Fibroblast of villous mesenchyme (primary cell): ENCODE data around the gene ACOX3. TPM values are rescaled to one million over a fixed set of nuclear protein-coding genes. Genes with fewer than 3 reads are reported as not detected.

Source experiments
- DNase-seq: peaks from one replicate; pipeline ENCODE4 v3.0.0-alpha.2; 2010; ENCODE audit warnings: low read depth
- H3K4me3 ChIP-seq: 2 replicates; pipeline ENCODE4 v1.5.1; 2011; ENCODE audit warnings: low read depth, mild to moderate bottlenecking, low read length
- CTCF ChIP-seq: IDR thresholded peaks from 2 replicates; pipeline ENCODE4 v1.5.1; 2012; ENCODE audit warnings: low read depth, mild to moderate bottlenecking, low read length; ENCODE audit not compliant: insufficient read depth
- total RNA-seq: library from RNA; depleted of rRNA; stranded (reverse); fragments of >200 nt; gene quantifications from 2 replicates; pipeline ENCODE4 v1.2.3, GENCODE V29; 2012

The ACOX3 gene
- total RNA-seq, 1 donor: 26.8 TPM

GRCh38 chr4:8391972-8392371 is 48.6 kb downstream of the ACOX3 start:
- H3K4me3 ChIP-seq: no peak overlapping the region
- peak; percentile 96 for DNase-seq

DNA sequence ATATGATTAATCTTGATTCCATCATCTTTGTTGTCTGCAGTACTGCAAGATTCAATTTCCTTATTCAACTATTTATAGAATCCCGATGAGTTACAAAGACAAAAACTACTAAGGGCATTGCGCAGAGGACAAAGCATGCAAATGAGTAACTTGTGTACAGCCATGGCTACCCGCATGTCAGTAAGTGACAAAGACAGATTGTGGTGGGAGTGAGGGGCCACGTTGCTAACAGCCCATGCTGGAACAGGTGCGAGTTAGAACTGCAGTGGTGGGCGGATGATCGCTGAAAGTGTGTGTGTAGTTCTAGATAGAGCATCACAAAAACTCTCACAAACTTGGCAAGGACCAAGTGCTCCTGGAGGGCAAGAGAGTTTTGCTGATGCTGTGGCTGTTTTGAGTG is 49.5 kb downstream of the ACOX3 start:
- H3K4me3 ChIP-seq: no peak overlapping the region
- no peak for DNase-seq
- TF ChIP-seq CTCF: no peak

More at GRCh38 chr4:8391972-8392371, 48.6 kb downstream of the ACOX3 start:
- TF ChIP-seq CTCF: no peak

GRCh38 chr4:8390577-8390976 is 49.9 kb downstream of the ACOX3 start:
- no peak for TF ChIP-seq CTCF
- DNase-seq: no peak
- H3K4me3 ChIP-seq: no peak overlapping the region

GRCh38 chr4:8388528-8388870 is 52.0 kb downstream of the ACOX3 start:
- H3K4me3 ChIP-seq: no peak overlapping the region
- no peak for TF ChIP-seq CTCF

DNA sequence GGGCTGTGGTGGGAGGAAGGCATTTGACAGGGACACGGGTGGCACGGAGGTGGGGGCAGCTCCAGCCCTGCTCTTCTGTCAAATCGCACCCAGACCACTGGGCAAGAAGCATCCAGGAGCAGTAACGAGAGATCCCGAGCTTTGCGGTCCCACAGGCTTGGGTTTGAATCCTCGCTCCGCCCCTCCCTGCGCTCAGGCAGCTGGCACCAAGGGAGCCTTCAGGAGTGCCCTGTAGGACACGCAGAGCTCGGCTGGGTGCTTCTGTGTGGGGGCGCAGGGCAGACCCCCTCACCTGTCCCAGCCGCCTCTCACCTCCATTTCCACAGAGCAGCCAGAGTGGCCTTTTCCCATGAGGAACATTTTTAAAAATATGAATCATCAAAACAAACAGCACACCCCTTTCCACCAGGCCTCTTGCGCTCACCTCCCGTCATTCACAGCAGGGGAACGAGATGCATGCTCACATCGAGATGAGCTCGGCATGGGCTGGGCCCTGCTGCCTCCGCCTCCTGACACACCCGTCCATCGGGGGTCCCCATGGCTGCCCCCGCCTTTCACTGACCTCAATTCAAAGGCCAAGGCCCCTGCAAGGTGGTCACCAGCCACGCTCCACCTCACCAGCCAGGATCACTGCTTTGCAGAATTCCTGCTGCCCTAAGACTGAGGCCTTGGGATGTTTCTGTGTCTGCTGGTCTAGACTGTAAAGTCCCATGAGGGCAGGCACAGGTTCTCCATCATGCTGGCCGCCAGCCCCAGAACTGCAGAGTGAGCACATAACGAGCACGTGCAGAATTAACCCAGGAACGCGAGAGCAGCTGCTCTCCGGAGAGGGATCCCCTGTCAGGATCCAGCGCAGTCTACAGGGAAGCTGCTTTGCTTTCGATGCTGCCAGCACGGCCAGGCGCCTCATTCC is 52.7 kb downstream of the ACOX3 start:
- no peak overlapping the region for H3K4me3 ChIP-seq
- no peak for TF ChIP-seq CTCF
- DNase-seq: no peak

More at GRCh38 chr4:8388528-8388870, 52.0 kb downstream of the ACOX3 start:
- DNase-seq: no peak

DNA sequence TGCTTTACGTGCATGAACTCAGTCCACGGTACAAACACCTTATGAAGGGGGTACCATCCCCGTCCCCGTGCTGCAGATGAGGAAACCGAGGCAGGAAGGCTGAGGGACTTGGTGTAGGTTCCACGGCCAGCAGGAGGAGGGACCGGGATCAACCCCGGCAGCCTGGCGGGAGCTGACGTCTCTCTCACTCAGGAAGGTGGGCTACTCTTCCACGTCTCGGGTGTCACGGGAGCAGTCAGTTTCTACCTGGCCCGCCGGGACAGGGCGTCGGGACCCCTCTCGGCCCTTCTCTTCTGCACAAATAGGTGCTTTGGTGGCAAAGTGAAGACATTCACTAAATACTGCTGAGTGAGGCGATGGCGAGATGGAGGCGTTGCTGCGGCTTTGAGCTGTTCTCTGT is 53.3 kb downstream of the ACOX3 start:
- TF ChIP-seq CTCF: no peak
- H3K4me3 ChIP-seq: no peak overlapping the region
- no peak for DNase-seq
